Measurements from ENCODE around the gene PLA2G1B. TPM values are rescaled to one million over a fixed set of nuclear protein-coding genes. Genes with fewer than 3 reads are reported as not detected.
"Not testable (repeated sequence)": the region's sequence is repeated elsewhere in the genome, so short reads cannot be mapped to it uniquely, and the experiment has no call there.

Gene PLA2G1B
- total and polyA plus RNA-seq, 2 of the 13 experiments (the other 11 are each of a cell fraction or from before 2014, with no cell fraction given), result 0.33 to 1.4 TPM

DNA sequence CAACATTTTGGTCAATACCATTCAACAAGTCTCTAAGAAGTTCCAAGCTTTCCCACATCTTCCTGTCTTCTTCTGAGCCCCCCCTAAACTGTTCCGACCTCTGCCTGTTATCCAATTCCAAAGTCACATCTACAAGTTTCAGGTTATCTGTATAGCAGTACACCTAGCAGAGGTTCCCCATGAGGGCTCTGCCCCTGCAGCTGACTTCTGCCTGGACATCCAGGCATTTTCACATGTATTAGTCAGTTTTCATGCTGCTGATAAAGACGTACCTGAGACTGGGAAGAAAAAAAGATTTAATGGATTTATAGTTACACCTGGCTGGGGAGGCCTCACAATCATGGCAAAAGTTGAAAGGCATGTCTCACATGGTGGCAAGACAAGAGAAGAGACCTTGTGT lies 10.2 kb upstream of the PLA2G1B start (continued):
- TF ChIP-seq, protein P1, sequence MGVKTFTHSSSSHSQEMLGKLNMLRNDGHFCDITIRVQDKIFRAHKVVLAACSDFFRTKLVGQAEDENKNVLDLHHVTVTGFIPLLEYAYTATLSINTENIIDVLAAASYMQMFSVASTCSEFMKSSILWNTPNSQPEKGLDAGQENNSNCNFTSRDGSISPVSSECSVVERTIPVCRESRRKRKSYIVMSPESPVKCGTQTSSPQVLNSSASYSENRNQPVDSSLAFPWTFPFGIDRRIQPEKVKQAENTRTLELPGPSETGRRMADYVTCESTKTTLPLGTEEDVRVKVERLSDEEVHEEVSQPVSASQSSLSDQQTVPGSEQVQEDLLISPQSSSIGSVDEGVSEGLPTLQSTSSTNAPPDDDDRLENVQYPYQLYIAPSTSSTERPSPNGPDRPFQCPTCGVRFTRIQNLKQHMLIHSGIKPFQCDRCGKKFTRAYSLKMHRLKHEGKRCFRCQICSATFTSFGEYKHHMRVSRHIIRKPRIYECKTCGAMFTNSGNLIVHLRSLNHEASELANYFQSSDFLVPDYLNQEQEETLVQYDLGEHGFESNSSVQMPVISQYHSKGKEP (CRISPR knock-in tag; IDR thresholded peaks at IDR 0.05), result no peak
- TF ChIP-seq KLF9 (CRISPR knock-in tag; IDR thresholded peaks at IDR 0.05; ENCODE audit: low read depth) (no peak), ZFP36L1 (CRISPR knock-in tag; IDR thresholded peaks at IDR 0.05) (no peak), ZSCAN12 (CRISPR knock-in tag; IDR thresholded peaks at IDR 0.05) (no peak)

DNA sequence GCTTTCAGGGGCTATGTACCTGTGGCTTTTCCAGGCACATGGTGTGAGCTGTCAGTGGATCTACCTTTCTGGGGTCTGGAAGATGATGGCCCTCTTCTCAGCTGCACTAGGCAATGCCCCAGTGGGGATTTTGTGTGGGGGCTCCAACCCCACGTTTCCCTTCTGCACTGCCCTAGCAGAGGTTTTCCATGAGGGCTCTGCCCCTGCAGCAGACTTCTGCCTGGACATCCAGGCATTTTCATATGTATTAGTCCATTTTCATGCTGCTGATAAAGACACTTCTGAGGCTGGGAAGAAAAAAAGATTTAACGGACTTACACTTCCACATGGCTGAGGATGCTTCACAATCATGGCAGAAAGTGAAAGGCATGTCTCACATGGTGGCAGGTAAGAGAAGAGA lies 8.8 kb upstream of the PLA2G1B start:
- FAIRE-seq; DNase-seq (ENCODE audit: low spot score); BruUV-seq (replicated peaks); intact Hi-C loops (cut with micrococcal nuclease; ENCODE audit: unreplicated experiment); ATAC-seq; in situ Hi-C loops (cut with HindIII; ENCODE audit: extremely low pct_ligation_motif_present, low pct_unique_long_range_greater_than_20kb); H2AFZ ChIP-seq (ENCODE audit: low read length); H3K36me3 ChIP-seq (replicated peaks in 1 of 2; ENCODE audit: control insufficient read depth in 1 of 2, insufficient read depth in 2 of 2, low read length in 2 of 2); H3K27me3 ChIP-seq (ENCODE audit: control insufficient read depth in 1 of 2, insufficient read depth in 2 of 2, low read length in 2 of 2); H3K4me3 ChIP-seq (replicated peaks in 1 of 3; ENCODE audit: insufficient read depth in 1 of 3, low read depth in 2 of 3, low read length in 3 of 3); H4K20me1 ChIP-seq (ENCODE audit: insufficient read depth, low read length); POLR2A ChIA-PET; H3K79me2 ChIP-seq (ENCODE audit: insufficient read depth, low read length); H3K9ac ChIP-seq (ENCODE audit: insufficient read depth, low read depth, low read length); CTCF ChIA-PET (ENCODE audit: low intra/inter-chr PET ratio, low total read pairs); H3K4me2 ChIP-seq (ENCODE audit: low read depth, low read length); H3K27ac ChIP-seq (ENCODE audit: extremely low read length, insufficient read depth, low read length): not testable (repeated sequence)
- WGBS (ENCODE audit: low lambda C conversion rate), result 67% methylated on average over 2 of the region's 2 CpGs
- Histone ChIP-seq H3K9me3 (ENCODE audit: low read length) (peaks cover 24% of the 10 kb centered on the region), H3K4me1 (ENCODE audit: insufficient read depth, low read length) (peaks cover 21% of the 10 kb centered on the region)

DNA sequence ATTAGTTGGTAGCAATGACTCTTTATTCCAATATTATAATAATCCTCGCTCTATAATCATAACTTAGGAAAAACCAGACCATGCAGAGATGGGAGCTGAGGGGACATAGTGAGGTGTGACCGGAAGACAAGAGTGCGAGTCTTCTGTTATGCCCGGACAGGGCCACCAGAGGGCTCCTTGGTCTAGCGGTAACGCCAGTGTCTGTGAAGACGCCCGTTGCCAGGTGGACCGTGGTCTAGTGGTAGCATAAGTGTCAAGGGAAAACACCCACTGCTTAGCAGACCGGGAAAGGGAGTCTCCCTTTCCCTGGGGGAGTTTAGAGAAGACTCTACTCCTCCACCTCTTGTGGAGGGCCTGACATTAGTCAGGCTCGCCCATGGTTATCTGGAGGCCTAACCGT lies 7.9 kb upstream of the PLA2G1B start:
- H2AFZ ChIP-seq (ENCODE audit: low read length); H4K20me1 ChIP-seq (ENCODE audit: insufficient read depth, low read length); in situ Hi-C loops (cut with HindIII; ENCODE audit: extremely low pct_ligation_motif_present, low pct_unique_long_range_greater_than_20kb); intact Hi-C loops (cut with micrococcal nuclease; ENCODE audit: unreplicated experiment); H3K4me3 ChIP-seq (replicated peaks in 1 of 3; ENCODE audit: insufficient read depth in 1 of 3, low read depth in 2 of 3, low read length in 3 of 3); H3K27me3 ChIP-seq (ENCODE audit: control insufficient read depth in 1 of 2, insufficient read depth in 2 of 2, low read length in 2 of 2); ATAC-seq; BruUV-seq (replicated peaks); H3K36me3 ChIP-seq (replicated peaks in 1 of 2; ENCODE audit: control insufficient read depth in 1 of 2, insufficient read depth in 2 of 2, low read length in 2 of 2); H3K9ac ChIP-seq (ENCODE audit: insufficient read depth, low read depth, low read length); H3K27ac ChIP-seq (ENCODE audit: extremely low read length, insufficient read depth, low read length); H3K79me2 ChIP-seq (ENCODE audit: insufficient read depth, low read length); DNase-seq (ENCODE audit: low spot score); CTCF ChIA-PET (ENCODE audit: low intra/inter-chr PET ratio, low total read pairs); TF ChIP-seq GABPA (IDR thresholded peaks at IDR 0.05; ENCODE audit: low read depth, low read length): not testable (repeated sequence)
- peak; percentile 59 for TF ChIP-seq STAG1 (CRISPR knock-in tag; IDR thresholded peaks at IDR 0.05)
- peak; percentile 44; the same call in 1 of the 2 replicates for TF ChIP-seq ETV5 (CRISPR knock-in tag; IDR thresholded peaks at IDR 0.05; ENCODE audit: borderline replicate concordance)
- TF ChIP-seq, protein P2, sequence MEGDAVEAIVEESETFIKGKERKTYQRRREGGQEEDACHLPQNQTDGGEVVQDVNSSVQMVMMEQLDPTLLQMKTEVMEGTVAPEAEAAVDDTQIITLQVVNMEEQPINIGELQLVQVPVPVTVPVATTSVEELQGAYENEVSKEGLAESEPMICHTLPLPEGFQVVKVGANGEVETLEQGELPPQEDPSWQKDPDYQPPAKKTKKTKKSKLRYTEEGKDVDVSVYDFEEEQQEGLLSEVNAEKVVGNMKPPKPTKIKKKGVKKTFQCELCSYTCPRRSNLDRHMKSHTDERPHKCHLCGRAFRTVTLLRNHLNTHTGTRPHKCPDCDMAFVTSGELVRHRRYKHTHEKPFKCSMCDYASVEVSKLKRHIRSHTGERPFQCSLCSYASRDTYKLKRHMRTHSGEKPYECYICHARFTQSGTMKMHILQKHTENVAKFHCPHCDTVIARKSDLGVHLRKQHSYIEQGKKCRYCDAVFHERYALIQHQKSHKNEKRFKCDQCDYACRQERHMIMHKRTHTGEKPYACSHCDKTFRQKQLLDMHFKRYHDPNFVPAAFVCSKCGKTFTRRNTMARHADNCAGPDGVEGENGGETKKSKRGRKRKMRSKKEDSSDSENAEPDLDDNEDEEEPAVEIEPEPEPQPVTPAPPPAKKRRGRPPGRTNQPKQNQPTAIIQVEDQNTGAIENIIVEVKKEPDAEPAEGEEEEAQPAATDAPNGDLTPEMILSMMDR (CRISPR knock-in tag; IDR thresholded peaks at IDR 0.05), result peak; percentile 73
- TF ChIP-seq SMC3 (IDR thresholded peaks at IDR 0.05; ENCODE audit: low read length), result peak; percentile 52; the same call in 1 of the 2 replicates
- TF ChIP-seq GABPA (CRISPR knock-in tag; IDR thresholded peaks at IDR 0.05; ENCODE audit: low read depth), result peak; percentile 31; the same call in 1 of the 2 replicates
- TF ChIP-seq KDM2A (CRISPR knock-in tag; IDR thresholded peaks at IDR 0.05; ENCODE audit: borderline replicate concordance, low read depth), result peak; percentile 34; the same call in 1 of the 2 replicates
- TF ChIP-seq GABPB1 (CRISPR knock-in tag; IDR thresholded peaks at IDR 0.05), result 0 out of 2 replicates have a peak, but pooled peaks have one; percentile 39
- POLR2A ChIA-PET, result interaction anchor here (0.8 kb wide), 1 partner anchor 18 kb away, joined by 3 read pairs; no protein-coding TSS in a partner anchor
- peak; percentile 63 for FAIRE-seq
- Histone ChIP-seq H3K9me3 (ENCODE audit: low read length) (peaks cover 24% of the 10 kb centered on the region), H3K4me1 (ENCODE audit: insufficient read depth, low read length) (peaks cover 20% of the 10 kb centered on the region), H3K4me2 (ENCODE audit: low read depth, low read length) (peak overlapping the region; percentile 42; the same call in 1 of the 2 replicates)
- WGBS (ENCODE audit: low lambda C conversion rate), result 11% methylated on average over 12 of the region's 12 CpGs
